OCI-LY7 (cell line): ENCODE results near the gene NHP2. TPM values are rescaled to one million over a fixed set of nuclear protein-coding genes. Genes with fewer than 3 reads are reported as not detected.

Experiments
- BruUV-seq: library from RNA; stranded (reverse); fragments of 400-500 nt; replicated peaks from 2 replicates; lab custom pipeline; 2021; lab: Mats Ljungman, UMichigan
- CTCF ChIA-PET: fragments of 300-600 bp; sonication (Branson Sonifier 250); formaldehyde crosslinking; loops from one replicate; lab custom pipeline; 2022; ENCODE audit warnings: antibody characterized with exemption; ENCODE audit not compliant: unreplicated experiment; lab: Charles Lee
- POLR2A ChIA-PET: fragments of 300-600 bp; sonication (Branson Sonifier 250); formaldehyde crosslinking; loops from one replicate; lab custom pipeline; 2022; ENCODE audit warnings: antibody characterized with exemption; lab: Charles Lee
- DNase-seq: peaks from one replicate; pipeline ENCODE4 v3.0.0-alpha.2; 2015; ENCODE audit warnings: low spot score
- H2AFZ ChIP-seq: fragments of 200-600 bp; sonication (generic), shearing (Covaris generic); 2 replicates; pipeline ENCODE4 v1.6.1; 2014; ENCODE audit warnings: mild to moderate bottlenecking, antibody characterized with exemption, low read length, moderate library complexity
- H3K27ac ChIP-seq: fragments of 200-600 bp; sonication (generic); 2 replicates; pipeline ENCODE4 v1.5.1; 2014; ENCODE audit warnings: mixed run types, low read depth, mild to moderate bottlenecking, moderate library complexity, low read length, inconsistent platforms; ENCODE audit not compliant: poor library complexity, severe bottlenecking
- H3K36me3 ChIP-seq: fragments of 200-600 bp; sonication (generic); 2 replicates; pipeline ENCODE4 v1.6.1; 2014; ENCODE audit warnings: mild to moderate bottlenecking, antibody characterized with exemption, low read length, moderate library complexity, mixed read lengths; ENCODE audit not compliant: insufficient read depth
- H3K4me1 ChIP-seq: fragments of 200-600 bp; sonication (generic); 2 replicates; pipeline ENCODE4 v1.5.1; 2014; ENCODE audit warnings: mild to moderate bottlenecking, low read length; ENCODE audit not compliant: insufficient read depth, poor library complexity, severe bottlenecking
- H3K4me2 ChIP-seq: fragments of 200-600 bp; sonication (generic); 2 replicates; pipeline ENCODE4 v1.6.1; 2014; ENCODE audit warnings: mild to moderate bottlenecking, low read length
- H3K4me3 ChIP-seq: fragments of 200-600 bp; sonication (generic); 2 replicates; pipeline ENCODE4 v1.5.1; 2014; ENCODE audit warnings: mild to moderate bottlenecking, low read depth, low read length; ENCODE audit not compliant: poor library complexity, severe bottlenecking
- H3K79me2 ChIP-seq: fragments of 200-600 bp; sonication (generic); 2 replicates; pipeline ENCODE4 v1.6.1; 2016; ENCODE audit warnings: low read depth, mild to moderate bottlenecking, low read length, moderate library complexity, mixed read lengths; ENCODE audit not compliant: insufficient read depth
- H3K9me2 ChIP-seq: fragments of 200-600 bp; sonication (generic); 2 replicates; pipeline ENCODE4 v1.6.1; 2016; ENCODE audit warnings: mild to moderate bottlenecking, low read length, mixed read lengths; ENCODE audit not compliant: insufficient read depth
- H3K9me3 ChIP-seq: fragments of 200-600 bp; sonication (generic); 2 replicates; pipeline ENCODE4 v1.6.1; 2014; ENCODE audit warnings: mild to moderate bottlenecking, mixed run types, low read length, mixed read lengths
- H4K20me1 ChIP-seq: fragments of 200-600 bp; sonication (generic); 2 replicates; pipeline ENCODE4 v1.6.1; 2014; ENCODE audit warnings: mild to moderate bottlenecking, antibody characterized with exemption, low read length, moderate library complexity, mixed read lengths; ENCODE audit not compliant: insufficient read depth
- EZH2phosphoT487 ChIP-seq: fragments of 200-600 bp; sonication (generic); IDR thresholded peaks from 2 replicates; pipeline ENCODE4 v1.6.1; 2018; ENCODE audit warnings: low read depth, borderline replicate concordance, mild to moderate bottlenecking, mixed run types, antibody characterized with exemption, low read length, moderate library complexity, mixed read lengths
- intact Hi-C: fragments of 100-400 bp; cut with micrococcal nuclease; formaldehyde crosslinking; loops from one replicate; pipeline ENCODE4 v1.10.0; 2022; ENCODE audit not compliant: unreplicated experiment
- total RNA-seq, 2 experiments: library from RNA; depleted of rRNA in 1 of 2; stranded (reverse); fragments of >200 nt in 1 of 2; shearing (Covaris generic) in 1 of 2; gene quantifications; 2 replicates each; pipeline ENCODE4 v1.2.3, GENCODE V29; 2014 to 2022
- TF ChIP-seq, protein P1 (sequence below): fragments of 200-600 bp; sonication (generic); conservative IDR thresholded peaks from 2 replicates; pipeline ENCODE4 v1.5.1; 2014; ENCODE audit warnings: mild to moderate bottlenecking, antibody characterized with exemption, low read length, moderate library complexity, mixed read lengths

Gene NHP2
- total RNA-seq, 2 experiments from 2014 or later, result 216 to 309 TPM

DNA sequence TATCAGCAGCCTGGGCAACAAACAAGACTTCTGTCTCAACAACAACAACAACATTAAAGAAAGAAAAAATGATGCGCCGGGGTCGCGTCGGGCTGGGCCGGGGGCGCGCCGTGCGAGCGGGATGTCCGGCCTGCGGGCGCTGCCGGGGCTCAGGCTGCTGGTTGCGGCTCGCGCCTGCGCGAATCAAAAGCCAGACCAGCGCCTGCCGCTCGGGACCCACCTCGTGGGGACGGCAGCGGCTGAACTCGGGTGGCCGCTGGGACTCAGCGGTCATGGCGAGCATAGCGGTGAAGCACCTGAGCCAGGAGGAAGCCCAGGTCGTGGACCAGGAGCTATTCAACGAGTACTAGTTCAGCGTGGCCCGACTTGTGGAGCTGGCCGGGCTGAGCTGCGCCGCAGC is 11.9 kb upstream of the NHP2 start:
- Histone ChIP-seq H3K4me2 (no peak overlapping the region), H3K9me3 (no peaks in the 10 kb centered on the region), H2AFZ (no peak overlapping the region), H3K9me2 (no peaks in the 10 kb centered on the region), H3K4me1 (peaks cover 19% of the 10 kb centered on the region), H3K36me3 (no peaks in the 10 kb centered on the region), H4K20me1 (no peaks in the 10 kb centered on the region), H3K79me2 (no peaks in the 10 kb centered on the region), H3K27ac (no peak overlapping the region), H3K4me3 (no peak overlapping the region)
- intact Hi-C loops, result loop anchor here (10.0 kb wide), 1 partner anchor 561 kb away; the partner anchor contains the start of gene B4GALT7
- DNase-seq, result no peak
- ChIA-PET POLR2A (no interaction called here), CTCF (no interaction called here)
- BruUV-seq, result no TSS peak
- no peak for TF ChIP-seq EZH2phosphoT487
- TF ChIP-seq, protein P1, sequence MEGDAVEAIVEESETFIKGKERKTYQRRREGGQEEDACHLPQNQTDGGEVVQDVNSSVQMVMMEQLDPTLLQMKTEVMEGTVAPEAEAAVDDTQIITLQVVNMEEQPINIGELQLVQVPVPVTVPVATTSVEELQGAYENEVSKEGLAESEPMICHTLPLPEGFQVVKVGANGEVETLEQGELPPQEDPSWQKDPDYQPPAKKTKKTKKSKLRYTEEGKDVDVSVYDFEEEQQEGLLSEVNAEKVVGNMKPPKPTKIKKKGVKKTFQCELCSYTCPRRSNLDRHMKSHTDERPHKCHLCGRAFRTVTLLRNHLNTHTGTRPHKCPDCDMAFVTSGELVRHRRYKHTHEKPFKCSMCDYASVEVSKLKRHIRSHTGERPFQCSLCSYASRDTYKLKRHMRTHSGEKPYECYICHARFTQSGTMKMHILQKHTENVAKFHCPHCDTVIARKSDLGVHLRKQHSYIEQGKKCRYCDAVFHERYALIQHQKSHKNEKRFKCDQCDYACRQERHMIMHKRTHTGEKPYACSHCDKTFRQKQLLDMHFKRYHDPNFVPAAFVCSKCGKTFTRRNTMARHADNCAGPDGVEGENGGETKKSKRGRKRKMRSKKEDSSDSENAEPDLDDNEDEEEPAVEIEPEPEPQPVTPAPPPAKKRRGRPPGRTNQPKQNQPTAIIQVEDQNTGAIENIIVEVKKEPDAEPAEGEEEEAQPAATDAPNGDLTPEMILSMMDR, result no peak

DNA sequence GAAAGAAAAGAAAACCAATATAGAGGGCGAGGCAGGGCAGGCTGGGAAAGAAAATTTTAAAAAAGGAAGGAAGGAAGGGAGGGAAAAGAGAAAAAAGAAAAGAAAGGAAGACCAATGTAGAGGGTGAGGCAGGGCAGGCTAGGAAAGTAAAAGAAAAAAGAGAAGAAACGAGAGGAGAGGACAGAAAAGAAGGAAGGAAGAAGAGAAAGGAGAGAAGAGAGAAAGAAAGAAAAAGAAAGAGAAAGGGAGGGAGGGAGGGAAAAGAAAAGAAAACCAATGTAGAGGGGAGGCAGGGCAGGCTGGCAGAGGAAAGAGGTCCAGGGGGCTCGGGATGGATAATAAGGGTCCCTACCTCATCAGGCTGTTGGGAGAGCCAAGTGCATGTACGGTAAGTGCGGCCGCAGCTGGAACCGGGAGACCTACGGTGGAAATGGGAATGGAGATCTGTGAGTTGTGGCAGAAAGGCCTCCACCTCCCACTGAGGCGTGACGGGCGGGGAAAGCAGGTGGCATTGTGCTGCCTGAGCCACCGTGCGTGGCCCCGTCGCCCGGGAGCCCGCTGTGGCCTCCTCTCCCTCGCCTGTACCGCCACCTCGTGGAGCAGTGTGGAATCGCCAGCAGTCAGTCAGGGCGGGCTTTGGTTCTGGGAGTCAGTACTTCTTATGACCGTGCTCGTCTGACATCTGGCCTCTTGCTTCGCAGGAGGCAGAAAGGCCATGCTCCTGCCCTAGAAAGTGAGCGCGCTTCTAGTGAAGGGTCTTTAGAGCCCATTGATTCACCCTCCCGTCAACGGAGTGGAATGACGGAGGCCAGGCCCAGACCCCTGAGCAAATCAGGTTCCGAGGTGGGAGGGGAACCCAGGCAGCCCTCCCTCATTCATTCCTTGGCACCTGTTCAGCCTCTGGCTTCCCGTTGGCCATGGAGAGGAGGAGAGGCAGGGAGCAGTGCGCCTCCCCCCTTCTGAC is 10.4 kb upstream of the NHP2 start:
- Histone ChIP-seq H3K9me3 (no peaks in the 10 kb centered on the region), H3K79me2 (no peaks in the 10 kb centered on the region), H4K20me1 (no peaks in the 10 kb centered on the region), H2AFZ (peak overlapping the region; percentile 94), H3K27ac (no peak overlapping the region), H3K4me3 (peak overlapping the region; percentile 38), H3K9me2 (no peaks in the 10 kb centered on the region), H3K4me2 (peak overlapping the region; percentile 69), H3K36me3 (no peaks in the 10 kb centered on the region), H3K4me1 (peaks cover 30% of the 10 kb centered on the region)
- intact Hi-C loops, result loop anchor here (1.0 to 10.0 kb wide), 5 partner anchors 18 to 559 kb away; partner anchors contain the start of gene B4GALT7
- ChIA-PET CTCF (interaction anchor here (3.3 kb wide), 1 partner anchor 89 kb away, joined by 23 read pairs; no protein-coding TSS in a partner anchor), POLR2A (interaction anchor here (0.8 kb wide), 1 partner anchor 11 kb away, joined by 4 read pairs; the partner anchor contains the start of gene NHP2)
- peak; percentile 90 for DNase-seq
- BruUV-seq, result no TSS peak
- TF ChIP-seq EZH2phosphoT487, result no peak
- TF ChIP-seq, protein P1, result peak; percentile 98
